ENCODE results near the gene RDX. TPM values are rescaled to one million over a fixed set of nuclear protein-coding genes. Genes with fewer than 3 reads are reported as not detected.
"Not testable (repeated sequence)": the region's sequence is repeated elsewhere in the genome, so short reads cannot be mapped to it uniquely, and the experiment has no call there.

RDX gene
- total and polyA plus RNA-seq, 9 of the 15 experiments (the other 6 are each of a cell fraction or from before 2014, with no cell fraction given), result 35.6 to 62.1 (median 54.3) TPM

- TF ChIP-seq VEZF1 (CRISPR knock-in tag; IDR thresholded peaks at IDR 0.05) (no peak), ZBTB1 (CRISPR knock-in tag; IDR thresholded peaks at IDR 0.05; ENCODE audit: borderline replicate concordance, low read depth) (no peak)
Measured at GRCh38 chr11:110196241-110196754, 100.1 kb downstream of the RDX start (continued).

GRCh38 chr11:110194211-110194766, 102.1 kb downstream of the RDX start:
- H3K36me3 ChIP-seq (ENCODE audit: control insufficient read depth, insufficient read depth, low read length); H3K9ac ChIP-seq (ENCODE audit: insufficient read depth in 1 of 2, low read depth in 2 of 2, low read length in 2 of 2); H4K20me1 ChIP-seq (replicated peaks; ENCODE audit: control insufficient read depth, insufficient read depth, low read length); POLR2A ChIA-PET; H3K9me3 ChIP-seq (replicated peaks; ENCODE audit: control insufficient read depth, insufficient read depth, low read depth, low read length); H2AFZ ChIP-seq (ENCODE audit: low read depth, low read length); H3K27ac ChIP-seq (ENCODE audit: extremely low read depth, low read depth, low read length); H3K9me1 ChIP-seq (ENCODE audit: control insufficient read depth, insufficient read depth, low read length); H3K4me2 ChIP-seq (ENCODE audit: insufficient read depth, low read length); H3K4me1 ChIP-seq (replicated peaks in 1 of 2; ENCODE audit: control insufficient read depth in 2 of 2, insufficient read depth in 2 of 2, low read length in 2 of 2); CTCF ChIA-PET (ENCODE audit: low intra/inter-chr PET ratio); H3K4me3 ChIP-seq; FAIRE-seq; ATAC-seq; DNase-seq (ENCODE audit: extremely low read depth in 1 of 4, low spot score in 3 of 4); H3K27me3 ChIP-seq (ENCODE audit: control insufficient read depth in 2 of 2, insufficient read depth in 2 of 2, low read length in 2 of 2); BruUV-seq (replicated peaks); H3K79me2 ChIP-seq (ENCODE audit: control insufficient read depth, insufficient read depth, low read length); TF ChIP-seq CEBPG (CRISPR knock-in tag; IDR thresholded peaks at IDR 0.05): not testable (repeated sequence)
- in situ Hi-C loops (cut with MboI) (loop anchor here (25.0 kb wide), 1 partner anchor 1043 kb away; the partner anchor contains the start of gene POU2AF2), intact Hi-C loops (cut with micrococcal nuclease) (loop anchor here (10.0 kb wide), 1 partner anchor 339 kb away; no protein-coding TSS in a partner anchor)
- 33% methylated on average over 10 of the region's 10 CpGs for WGBS (ENCODE audit: insufficient coverage, low coverage, missing lambda C conversion rate)
- TF ChIP-seq FOSL1 (tag; conservative IDR thresholded peaks at IDR 0.05), result peak; percentile 45; the same call in 1 of the 2 replicates
- peak; percentile 50; the same call in 1 of the 2 replicates for TF ChIP-seq EGR1 (conservative IDR thresholded peaks at IDR 0.05)
- TF ChIP-seq CEBPG (tag; conservative IDR thresholded peaks at IDR 0.05 in 1 of 2, IDR thresholded peaks at IDR 0.05 in 1 of 2), result 0 out of 4 replicates have a peak, but pooled peaks of 1 of the 2 experiments have one; percentile 7

Data from K562 (cell line).